Natural killer cell (primary cell): Measurements from ENCODE around the gene URAD. TPM values are rescaled to one million over a fixed set of nuclear protein-coding genes. Genes with fewer than 3 reads are reported as not detected.

Source experiments
- ATAC-seq, 3 donors: fragments of 150-1000 bp in 2 of 3; fragments of 200-7000 bp in 1 of 3; cut with Tn5 transposase; 1 replicate in 1 of 3; 2 replicates in 2 of 3; pipeline ENCODE4 v1.10.0; 2021; ENCODE audit warnings: mild to moderate bottlenecking in 2 of 3, moderate library complexity in 2 of 3
- DNase-seq, 2 donors: peaks; one replicate each; pipeline versions ENCODE4 v3.0.0 to v3.0.0-alpha.2; 2013 to 2021; ENCODE audit warnings: mixed read lengths in 1 of 2
- H3K27ac ChIP-seq: one replicate; pipeline ENCODE4 v1.5.1; 2013; ENCODE audit warnings: mild to moderate bottlenecking, low read length
- H3K27me3 ChIP-seq: one replicate; pipeline ENCODE4 v1.6.1; 2013; ENCODE audit warnings: low read length; ENCODE audit not compliant: control insufficient read depth, insufficient read depth
- H3K36me3 ChIP-seq: one replicate; pipeline ENCODE4 v1.6.1; 2013; ENCODE audit warnings: low read length; ENCODE audit not compliant: control insufficient read depth, insufficient read depth
- H3K4me1 ChIP-seq: one replicate; pipeline ENCODE4 v1.6.1; 2013; ENCODE audit warnings: low read length; ENCODE audit not compliant: control insufficient read depth, insufficient read depth
- H3K4me3 ChIP-seq: one replicate; pipeline ENCODE4 v1.5.1; 2013; ENCODE audit warnings: low read length
- H3K9me3 ChIP-seq: one replicate; pipeline ENCODE4 v1.6.1; 2013; ENCODE audit warnings: low read length; ENCODE audit not compliant: control insufficient read depth, insufficient read depth
- H3K27ac Mint-ChIP-seq, 2 donors: one replicate each; pipeline ENCODE4 v1.8.0; 2022; ENCODE audit warnings: mild to moderate bottlenecking in 2 of 2, mixed read lengths in 2 of 2, moderate library complexity in 1 of 2
- H3K27me3 Mint-ChIP-seq, 2 donors: one replicate each; pipeline ENCODE4 v1.8.0; 2022; ENCODE audit warnings: low read depth in 2 of 2, mixed read lengths in 2 of 2
- H3K36me3 Mint-ChIP-seq: one replicate; pipeline ENCODE4 v1.8.0; 2022; ENCODE audit warnings: mixed read lengths
- H3K4me1 Mint-ChIP-seq, 2 donors: one replicate each; pipeline ENCODE4 v1.8.0; 2022; ENCODE audit warnings: mixed read lengths in 2 of 2
- H3K4me3 Mint-ChIP-seq: one replicate; pipeline ENCODE4 v1.8.0; 2022; ENCODE audit warnings: mild to moderate bottlenecking, moderate library complexity, mixed read lengths
- H3K9me3 Mint-ChIP-seq, 2 donors: one replicate each; pipeline ENCODE4 v1.8.0; 2022; ENCODE audit warnings: mixed read lengths in 2 of 2
- CTCF ChIP-seq: fragments of 200-600 bp; IDR thresholded peaks from one replicate; pipeline ENCODE4 v1.8.0; 2022; ENCODE audit warnings: antibody characterized with exemption
- WGBS: methylation state at CpG from one replicate; pipeline ENCODE4 v1.1.7; 2013; ENCODE audit warnings: missing lambda C conversion rate; ENCODE audit not compliant: insufficient coverage; 5-methylcytosine and 5-hydroxymethylcytosine counted together
- intact Hi-C: fragments of 100-400 bp; cut with micrococcal nuclease; formaldehyde crosslinking; loops from one replicate; pipeline ENCODE4 v1.14.2; 2022
- total RNA-seq, 4 donors: library from RNA; stranded (reverse); fragments of 120-200 nt in 1 of 4; gene quantifications; one replicate each; pipeline versions ENCODE4 v1.2.3 to v1.2.4, GENCODE V29; 2013 to 2022

The URAD gene
- total RNA-seq, 3 donors from 2014 or later (not counting 1 experiment from before 2014, with no cell fraction given) = not detected

- whole genome bisulfite sequencing = 61% methylated on average over 7 of the region's 7 CpGs
- Histone ChIP-seq H3K27ac (no peak overlapping the region), H3K27me3 (peaks cover 47% of the 10 kb centered on the region), H3K4me3 (no peak overlapping the region), H3K4me1 (peaks cover 3% of the 10 kb centered on the region), H3K9me3 (no peaks in the 10 kb centered on the region), H3K36me3 (no peaks in the 10 kb centered on the region)
- Mint-ChIP-seq H3K9me3 (no peaks in the 10 kb centered on the region), H3K27me3 (peaks cover 67 to 70% of the 10 kb centered on the region in 2 donors), H3K4me1 (peaks cover 5 to 6% of the 10 kb centered on the region in 2 donors), H3K36me3 (no peaks in the 10 kb centered on the region), H3K27ac (no peak overlapping the region), H3K4me3 (no peak overlapping the region)
- ATAC-seq = no peak
- no peak for TF ChIP-seq CTCF
- intact Hi-C loops = no loop called here
- DNase-seq = no peak
Observed at GRCh38 chr13:27971776-27972477, 16.6 kb downstream of the URAD start.

DNA sequence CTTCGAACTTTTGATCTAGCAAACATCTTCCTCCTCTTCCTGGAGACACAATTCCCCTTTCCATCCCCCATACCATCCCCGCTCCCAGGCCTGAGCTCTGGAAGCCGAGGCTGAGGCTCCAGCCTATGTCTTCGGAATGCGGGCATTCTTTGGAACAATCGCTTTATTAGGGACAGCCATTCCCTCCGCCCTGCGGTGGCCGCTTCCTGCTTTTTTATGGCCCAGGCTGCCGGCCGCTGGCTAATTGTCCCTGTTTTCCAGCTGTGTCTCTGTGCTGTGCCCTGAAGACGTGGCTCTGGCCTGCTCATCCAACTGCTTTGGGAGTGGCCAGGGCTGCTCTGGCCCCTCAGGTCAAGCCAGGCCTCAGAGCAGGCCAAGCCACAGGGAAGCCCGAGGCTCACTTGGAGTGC lies 17.3 kb downstream of the URAD start:
- no peak overlapping the region for H3K4me3 Mint-ChIP-seq
- Histone ChIP-seq H3K9me3 (no peaks in the 10 kb centered on the region), H3K27me3 (peaks cover 51% of the 10 kb centered on the region)

DNA sequence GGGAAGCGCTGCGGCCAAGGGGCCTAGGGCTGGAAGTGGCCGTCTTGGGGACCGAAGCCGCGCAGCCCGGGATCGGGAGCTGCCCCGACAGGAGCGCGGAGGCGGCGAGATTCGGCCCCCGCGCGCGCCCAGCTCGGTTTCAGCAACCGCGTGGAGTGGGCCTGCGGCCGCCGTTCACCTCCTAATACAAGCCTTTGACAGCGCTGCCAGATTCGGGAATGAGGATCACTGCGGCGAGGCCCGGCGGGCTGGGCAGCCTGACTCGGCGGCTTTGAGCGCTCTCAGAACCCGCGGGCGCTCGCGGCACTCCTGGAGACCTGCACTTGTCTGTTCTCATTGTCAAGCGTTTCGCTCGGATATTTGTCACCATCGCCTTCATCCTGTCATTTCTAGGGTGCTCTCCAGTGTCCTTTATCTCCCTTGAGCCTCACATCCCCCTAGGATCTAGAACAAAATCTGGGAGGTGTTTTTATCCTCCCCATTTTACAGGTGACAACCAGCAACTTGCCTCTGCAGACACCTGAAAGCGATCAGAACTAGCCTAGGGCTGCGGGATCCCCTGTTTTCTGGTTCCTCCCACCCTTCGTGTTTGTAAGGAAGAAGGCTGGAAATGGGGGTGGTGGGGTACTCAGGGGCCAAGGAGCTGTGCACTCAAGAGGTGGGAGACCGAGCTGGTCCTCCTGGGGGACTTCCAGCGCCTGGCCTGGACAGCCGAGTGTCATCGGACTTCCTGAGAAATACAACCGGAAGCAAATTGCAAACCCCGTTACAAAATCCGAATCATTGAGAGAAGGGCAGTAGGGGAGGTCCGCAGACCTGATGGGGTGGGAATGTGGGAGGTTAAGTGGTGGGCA lies 17.9 kb downstream of the URAD start:
- TF ChIP-seq CTCF = no peak
- H3K36me3 ChIP-seq = no peaks in the 10 kb centered on the region
- intact Hi-C loops = no loop called here
- peaks cover 66 to 73% of the 10 kb centered on the region in 2 donors for H3K27me3 Mint-ChIP-seq
- H3K27me3 ChIP-seq = peaks cover 51% of the 10 kb centered on the region
- DNase-seq (no peak), ATAC-seq (no peak)
- H3K4me1 Mint-ChIP-seq = peaks cover 5 to 6% of the 10 kb centered on the region in 2 donors
- no peak overlapping the region for H3K27ac ChIP-seq
- no peaks in the 10 kb centered on the region for H3K9me3 Mint-ChIP-seq
- no peak overlapping the region for H3K4me3 Mint-ChIP-seq
- peaks cover 9% of the 10 kb centered on the region for H3K4me1 ChIP-seq
- WGBS = 8% methylated on average over 50 of the region's 53 CpGs
- H3K36me3 Mint-ChIP-seq = no peaks in the 10 kb centered on the region
- H3K27ac Mint-ChIP-seq = no peak overlapping the region
- H3K9me3 ChIP-seq = no peaks in the 10 kb centered on the region
- H3K4me3 ChIP-seq = no peak overlapping the region

More for the DNA sequence above, 17.3 kb downstream of the URAD start:
- intact Hi-C loops = no loop called here
- Histone ChIP-seq H3K4me3 (no peak overlapping the region), H3K36me3 (no peaks in the 10 kb centered on the region), H3K4me1 (peaks cover 7% of the 10 kb centered on the region), H3K27ac (no peak overlapping the region)
- Mint-ChIP-seq H3K27me3 (peaks cover 66 to 73% of the 10 kb centered on the region in 2 donors), H3K36me3 (no peaks in the 10 kb centered on the region), H3K9me3 (no peaks in the 10 kb centered on the region), H3K4me1 (peaks cover 5 to 6% of the 10 kb centered on the region in 2 donors), H3K27ac (no peak overlapping the region)
- no peak for TF ChIP-seq CTCF
- DNase-seq = no peak
- 39% methylated on average over 12 of the region's 13 CpGs for WGBS
- no peak for ATAC-seq
